Measurements from ENCODE around the gene NUP50.
A peak's percentile ranks its signal among the peaks of the same experiment; 100 is the strongest.

Gene NUP50

DNA sequence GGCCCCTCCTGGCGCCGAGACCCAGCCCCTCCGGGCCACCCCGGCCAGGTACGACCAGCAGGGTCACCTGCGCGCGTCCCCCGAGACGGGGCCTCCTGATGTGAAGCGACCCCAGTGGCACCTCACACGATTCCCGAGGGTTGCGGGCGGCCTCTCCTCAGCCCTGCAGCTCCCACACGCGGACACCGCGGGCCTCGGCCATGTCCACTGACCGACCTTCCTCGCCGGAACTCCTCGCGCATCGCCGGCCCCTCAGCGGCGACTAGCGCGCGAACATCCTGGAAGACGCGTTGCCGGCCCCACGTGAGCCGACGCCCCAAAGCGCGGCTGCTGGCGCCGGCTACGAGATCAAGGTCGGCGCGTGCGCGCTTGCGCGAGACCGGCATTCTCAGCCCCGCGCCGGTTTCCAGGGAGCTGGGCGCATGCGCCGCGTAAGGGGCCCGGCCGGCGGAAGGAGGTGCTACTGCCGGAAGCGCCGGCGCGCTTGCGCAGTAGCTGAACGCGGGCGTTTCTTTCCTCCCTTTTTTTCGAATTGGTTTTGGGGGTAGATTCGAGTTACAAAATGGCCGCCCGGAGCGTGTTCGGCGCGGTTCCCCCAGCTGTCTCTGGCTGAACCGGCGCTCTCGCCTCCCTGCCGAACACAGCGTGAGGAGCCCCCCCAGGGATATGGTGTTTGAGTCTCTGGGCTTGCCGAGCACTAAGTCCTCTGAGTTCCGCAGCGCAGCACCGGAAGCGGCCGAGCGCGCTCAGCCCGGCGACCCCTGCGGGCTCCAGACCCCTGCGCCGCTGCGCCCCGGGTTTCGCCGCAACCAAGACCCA lies at the start of gene NUP50:
Gene NUP50 (plus strand): TSS at position 475 of the 819 bp plus-strand sequence. CDS start 4,253 bp downstream, outside the sequence.
- peak; percentile 95 for DNase-seq

DNA sequence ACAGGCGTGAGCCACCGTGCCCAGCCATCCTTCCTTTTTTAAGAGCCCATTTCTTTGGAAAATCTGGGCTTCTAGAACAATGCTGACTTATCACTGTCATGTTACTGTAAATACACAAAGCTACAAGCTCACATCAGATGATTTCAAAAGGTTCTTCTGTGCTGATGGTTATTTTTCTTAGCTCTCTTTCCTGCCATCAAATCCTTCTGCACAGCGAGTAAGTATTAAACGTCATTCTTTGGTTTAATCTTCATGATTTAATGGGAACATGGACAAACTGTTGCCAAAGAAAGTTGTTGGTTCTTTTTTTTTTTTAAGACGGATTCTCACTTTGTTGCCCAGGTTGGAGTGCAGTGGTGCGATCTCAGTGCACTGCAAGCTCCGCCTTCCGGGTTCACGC lies 43.3 kb upstream of the NUP50 start:
- no peak for DNase-seq

DNA sequence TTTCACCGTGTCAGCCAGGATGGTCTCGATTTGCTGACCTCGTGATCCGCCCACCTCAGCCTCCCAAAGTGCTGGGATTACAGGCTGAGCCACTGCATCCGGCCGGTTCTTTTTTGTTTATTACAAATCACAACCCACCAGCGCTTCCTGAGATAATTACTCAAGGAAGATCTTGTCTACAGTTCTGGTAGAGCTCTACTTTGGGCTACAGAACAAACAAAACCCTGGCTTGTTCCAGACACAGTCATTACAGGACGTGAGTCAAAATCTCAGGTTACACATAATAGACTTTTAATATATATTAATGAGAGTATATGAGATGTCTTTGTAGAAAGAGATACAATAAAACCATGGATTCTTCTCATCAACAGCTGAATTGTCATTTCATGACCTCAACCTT lies 42.8 kb upstream of the NUP50 start:
- DNase-seq, result no peak

- no peak for DNase-seq
Observed at GRCh38 chr22:45124176-45124847, 39.4 kb upstream of the NUP50 start.

GRCh38 chr22:45125188-45125587 lies 38.5 kb upstream of the NUP50 start:
- no peak for DNase-seq

- no peak for DNase-seq
Observed at GRCh38 chr22:45127866-45128265, 35.9 kb upstream of the NUP50 start.

DNA sequence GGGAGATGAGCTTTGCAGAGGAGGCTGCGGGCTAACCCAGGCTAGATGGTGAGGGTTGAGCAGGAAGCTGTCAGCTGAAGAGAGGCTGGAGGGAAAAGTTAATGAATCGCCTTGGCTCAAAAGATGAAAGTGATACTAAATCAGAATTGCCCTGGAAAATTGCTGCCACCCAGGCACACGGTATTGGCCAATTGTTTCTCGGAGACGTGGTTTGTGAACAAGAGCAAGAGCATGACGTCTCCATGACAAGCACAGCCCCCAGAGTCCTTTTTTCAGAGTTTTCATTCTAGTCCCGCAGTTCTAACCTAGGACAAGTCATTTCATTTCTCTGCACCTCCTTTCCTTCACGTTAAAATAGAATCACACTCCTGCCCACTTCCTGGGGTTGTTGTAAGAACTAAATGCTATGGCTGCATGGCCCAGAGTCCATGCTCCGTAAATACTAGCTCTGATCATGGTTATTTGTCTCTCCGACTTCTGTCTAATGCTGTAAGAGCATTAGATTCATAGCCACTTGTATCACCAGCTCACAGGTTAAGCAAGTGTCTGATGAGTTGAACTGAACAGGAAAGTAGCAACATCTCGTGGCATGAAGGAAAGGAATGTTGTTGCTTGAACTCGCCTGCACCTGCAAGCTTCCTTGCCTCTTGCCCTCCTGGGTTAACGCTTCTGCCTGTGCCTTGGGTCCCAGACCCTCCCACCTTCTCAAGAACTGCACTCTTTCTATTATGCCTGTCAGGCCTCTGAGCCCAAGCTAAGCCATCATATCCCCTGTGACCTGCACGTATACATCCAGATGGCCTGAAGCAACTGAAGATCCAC lies 33.8 kb upstream of the NUP50 start:
- peak; percentile 33 for DNase-seq

DNA sequence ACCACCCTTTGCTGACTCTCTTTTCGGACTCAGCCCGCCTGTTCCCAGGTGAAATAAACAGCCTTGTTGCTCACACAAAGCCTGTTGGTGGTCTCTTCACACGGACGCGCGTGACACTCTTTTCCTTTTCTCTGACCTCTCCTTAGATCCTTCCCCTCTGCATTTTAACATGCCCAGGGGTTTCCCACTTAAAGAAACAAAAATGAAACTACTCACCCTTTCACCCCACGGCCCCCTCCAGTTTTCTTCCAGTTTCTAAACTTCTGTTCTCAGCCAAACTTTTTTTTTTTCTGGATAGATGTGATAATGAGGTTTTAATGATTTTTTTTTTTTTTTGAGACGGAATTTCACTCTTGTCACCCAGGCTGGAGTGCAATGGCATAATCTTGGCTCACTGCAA lies 32.8 kb upstream of the NUP50 start:
- no peak for DNase-seq

GRCh38 chr22:45131749-45132148 lies 32.0 kb upstream of the NUP50 start:
- peak; percentile 80 for DNase-seq

- no peak for DNase-seq
Observed at GRCh38 chr22:45134313-45134712, 29.4 kb upstream of the NUP50 start.

DNA sequence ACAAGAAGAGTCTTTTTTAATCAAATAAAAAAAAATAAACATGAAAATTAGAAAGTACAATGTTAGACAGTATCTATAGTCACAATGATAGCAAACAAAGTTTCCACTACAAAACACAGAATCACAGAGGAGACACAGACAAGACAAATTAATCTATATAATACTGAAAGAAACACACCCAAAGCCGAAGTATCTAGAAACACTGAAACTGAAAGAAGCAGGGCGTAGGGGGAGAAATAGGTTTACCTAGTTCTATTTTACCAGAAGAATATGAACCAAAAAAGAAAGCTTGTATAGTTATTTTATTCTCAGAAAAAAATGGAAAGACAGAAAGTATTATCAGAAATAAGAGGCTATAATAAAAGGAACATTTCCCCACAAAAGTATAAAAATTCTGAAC lies 27.1 kb upstream of the NUP50 start:
- no peak for DNase-seq

- DNase-seq, result no peak
Observed at GRCh38 chr22:45139693-45140092, 24.0 kb upstream of the NUP50 start.

- no peak for DNase-seq
Observed at GRCh38 chr22:45142376-45142775, 21.3 kb upstream of the NUP50 start.

DNA sequence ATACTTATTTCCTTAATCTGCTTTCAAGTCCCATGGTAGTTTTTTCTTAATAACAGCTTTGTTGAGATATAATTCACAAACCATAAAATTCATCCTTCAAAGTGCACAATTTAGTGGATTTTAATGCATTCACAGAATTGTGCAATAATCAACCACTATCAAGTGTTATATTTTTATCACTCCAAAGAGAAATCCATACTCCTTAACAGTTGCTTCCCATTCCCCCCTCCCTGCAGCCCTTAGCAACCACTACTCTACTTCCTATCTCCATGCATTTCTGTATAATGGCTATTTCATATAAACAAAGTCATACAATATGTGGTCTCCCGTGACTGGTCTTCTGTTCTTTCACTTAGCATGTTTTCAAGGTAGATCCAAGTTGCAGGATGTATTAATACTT lies 18.8 kb upstream of the NUP50 start:
- no peak for DNase-seq

DNA sequence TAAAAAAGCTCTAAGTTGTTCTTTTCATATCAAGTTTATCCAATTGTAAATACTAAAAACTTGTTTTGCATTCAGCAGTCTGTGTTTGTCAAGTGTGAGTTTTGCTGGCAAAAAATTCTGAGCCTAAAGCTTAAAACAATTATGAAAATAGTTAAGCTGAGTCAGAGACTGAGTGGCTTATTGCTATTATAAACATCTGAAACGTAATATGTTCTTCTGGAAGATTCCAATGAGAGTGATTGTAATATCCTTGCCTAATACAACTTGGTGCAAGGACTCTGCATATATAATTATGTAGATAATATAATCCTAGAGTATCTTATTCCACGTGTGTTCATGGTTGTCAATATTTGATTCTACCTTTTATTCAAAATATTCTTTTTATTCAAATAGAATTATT lies 14.1 kb upstream of the NUP50 start:
- DNase-seq, result no peak

- DNase-seq, result peak; percentile 18
Observed at GRCh38 chr22:45150139-45150538, 13.6 kb upstream of the NUP50 start.

DNA sequence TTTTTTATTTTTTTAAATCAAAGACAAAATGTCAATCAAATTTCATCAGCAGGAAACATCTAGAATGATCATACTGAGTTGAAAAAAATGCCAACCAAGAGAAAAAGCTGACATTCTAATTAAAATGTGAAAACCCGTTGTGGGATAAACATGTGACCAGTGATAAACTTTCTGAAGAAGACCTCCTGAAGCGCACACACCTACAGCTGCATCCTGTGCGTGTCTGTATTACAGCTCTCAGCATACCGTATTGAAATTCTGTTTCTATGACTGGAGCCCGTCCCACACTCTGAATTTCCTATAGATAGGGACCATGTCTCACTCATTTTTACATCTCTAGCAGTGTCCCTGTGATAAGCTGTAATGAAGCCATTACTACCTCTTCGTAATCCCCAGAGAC lies 12.2 kb upstream of the NUP50 start:
- DNase-seq, result no peak

GRCh38 chr22:45154383-45154782 lies 9.3 kb upstream of the NUP50 start:
- no peak for DNase-seq

- peak; percentile 25 for DNase-seq
Observed at GRCh38 chr22:45155050-45155840, 8.5 kb upstream of the NUP50 start.

GRCh38 chr22:45157907-45158306 lies 5.8 kb upstream of the NUP50 start:
- no peak for DNase-seq

DNA sequence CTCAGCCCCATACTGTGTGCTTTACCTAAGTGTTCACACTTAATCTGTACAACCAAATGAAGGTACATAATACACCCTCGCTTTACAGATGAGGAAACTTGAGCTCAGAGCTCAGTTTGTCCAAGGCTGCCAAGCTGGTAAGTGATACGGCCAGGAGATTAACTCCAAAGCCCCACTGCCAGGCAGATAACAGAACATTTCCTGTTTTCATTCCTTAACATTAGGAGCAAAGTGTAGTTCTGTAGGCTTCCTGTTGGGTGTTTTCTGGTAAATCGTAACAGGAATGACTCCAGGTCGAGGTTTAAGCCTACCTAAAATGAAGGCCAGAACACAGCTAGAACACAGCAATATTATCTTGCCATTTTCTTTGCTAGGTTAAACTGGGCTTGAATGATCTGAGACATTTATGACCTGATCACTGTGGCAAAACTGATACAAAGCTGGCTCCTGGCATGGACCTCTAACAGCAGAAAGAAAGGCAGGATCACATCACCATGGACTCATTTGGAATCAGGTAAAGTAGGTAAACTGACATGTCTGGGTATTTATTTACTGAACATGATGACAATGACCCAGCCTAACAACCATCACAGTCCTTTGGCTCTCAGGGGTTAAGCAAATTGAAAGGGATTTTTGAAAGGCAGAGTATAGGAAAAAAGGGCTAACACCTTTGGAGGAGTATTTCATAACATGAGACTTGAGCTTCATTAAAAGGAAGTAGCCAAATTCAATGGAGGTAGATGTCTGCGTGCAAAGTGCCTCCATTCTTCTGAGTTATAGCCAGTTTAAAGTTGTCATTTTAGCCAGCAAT lies 3.9 kb upstream of the NUP50 start:
- peak; percentile 60 for DNase-seq

GRCh38 chr22:45162531-45162930 lies 1.2 kb upstream of the NUP50 start:
- DNase-seq, result no peak

All from MV-4-11 (cell line).